D721Med (cell line): ENCODE data around the gene RAB38.

ENCODE experiments used
- DNase-seq: peaks from one replicate; pipeline ENCODE4 v3.0.0; 2011; ENCODE audit warnings: low spot score; ENCODE audit not compliant: insufficient read length
- FAIRE-seq: peaks from 2 replicates; lab custom pipeline; 2011; peaks lifted over from hg19 to GRCh38; lab: Jason Lieb, UNC
- CTCF ChIP-seq: IDR thresholded peaks from 2 replicates; pipeline ENCODE4 v1.5.1; 2012; ENCODE audit warnings: mild to moderate bottlenecking, control low read depth; ENCODE audit not compliant: insufficient read depth; ENCODE audit errors: missing control alignments

The RAB38 gene

DNA sequence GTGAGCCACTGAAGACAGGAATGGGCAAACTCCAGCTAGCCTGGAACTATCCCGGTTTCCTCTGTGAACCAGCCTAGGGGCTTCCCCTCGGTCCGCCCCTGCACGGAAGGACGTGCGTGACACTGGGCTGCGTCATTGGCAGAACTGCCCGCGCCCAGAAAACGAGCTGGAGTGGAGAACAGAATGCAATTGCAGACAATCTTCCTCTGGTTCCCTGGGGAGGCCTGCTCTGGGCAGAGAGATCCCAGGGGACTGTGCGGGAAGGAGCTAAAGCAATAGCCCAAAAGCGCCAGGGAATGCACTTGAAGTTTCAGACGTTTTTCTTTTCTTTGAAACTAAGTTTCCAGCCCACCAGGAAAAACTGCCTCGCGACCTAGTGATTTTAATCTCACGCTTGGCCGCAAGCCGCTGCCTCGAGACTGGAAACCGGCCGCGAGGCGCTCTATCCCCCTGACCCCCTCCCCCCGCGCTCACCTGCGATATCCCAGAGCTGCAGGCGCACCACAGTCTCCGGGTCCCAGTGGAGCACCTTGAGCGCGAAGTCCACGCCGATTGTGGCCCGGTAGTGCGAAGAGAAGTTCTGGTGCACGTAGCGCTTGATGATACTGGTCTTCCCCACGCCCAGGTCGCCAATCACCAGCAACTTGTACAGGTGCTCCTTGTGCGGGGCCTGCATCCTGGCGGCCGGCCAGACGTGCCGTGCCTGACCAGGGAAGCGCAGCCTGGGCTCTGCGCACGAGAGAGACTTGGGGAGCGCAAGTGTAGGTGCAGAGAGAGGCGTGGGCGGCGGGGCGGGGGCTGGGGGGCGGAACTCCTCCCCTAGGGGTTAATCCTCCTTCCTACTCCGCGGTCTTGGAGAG is at the start of gene RAB38:
Gene RAB38, minus strand, starts transcription at position 735 of the 860 bp plus-strand sequence. Its CDS starts 59 bp downstream, at position 676.
- FAIRE-seq, result no peak
- no peak for TF ChIP-seq CTCF
- DNase-seq, result no peak

GRCh38 chr11:88213406-88213805 is 38.2 kb upstream of the RAB38 start:
- FAIRE-seq (no peak), DNase-seq (no peak)
- TF ChIP-seq CTCF, result no peak

GRCh38 chr11:88212300-88212699 is 37.1 kb upstream of the RAB38 start:
- TF ChIP-seq CTCF, result no peak
- no peak for DNase-seq
- FAIRE-seq, result no peak

DNA sequence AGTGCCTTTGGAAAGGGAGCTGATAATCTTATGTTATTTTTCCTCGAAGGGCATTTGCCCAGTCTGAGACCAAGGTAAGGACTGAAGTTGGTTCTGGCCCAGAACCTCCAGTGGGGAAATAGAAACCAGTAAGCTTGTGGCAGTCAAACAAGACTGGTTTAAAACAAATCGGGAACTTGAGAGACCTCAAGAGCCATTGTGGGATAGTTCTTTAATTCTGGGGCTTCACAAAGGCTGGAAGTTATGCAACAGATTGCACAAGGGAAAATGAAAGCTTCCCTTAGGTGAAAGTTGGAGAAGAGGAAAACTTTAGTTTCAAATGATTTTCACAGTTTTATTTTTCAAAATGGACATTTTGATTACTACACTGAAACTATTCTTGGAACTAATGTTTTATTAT is 33.5 kb upstream of the RAB38 start:
- no peak for FAIRE-seq
- no peak for TF ChIP-seq CTCF
- DNase-seq, result no peak

DNA sequence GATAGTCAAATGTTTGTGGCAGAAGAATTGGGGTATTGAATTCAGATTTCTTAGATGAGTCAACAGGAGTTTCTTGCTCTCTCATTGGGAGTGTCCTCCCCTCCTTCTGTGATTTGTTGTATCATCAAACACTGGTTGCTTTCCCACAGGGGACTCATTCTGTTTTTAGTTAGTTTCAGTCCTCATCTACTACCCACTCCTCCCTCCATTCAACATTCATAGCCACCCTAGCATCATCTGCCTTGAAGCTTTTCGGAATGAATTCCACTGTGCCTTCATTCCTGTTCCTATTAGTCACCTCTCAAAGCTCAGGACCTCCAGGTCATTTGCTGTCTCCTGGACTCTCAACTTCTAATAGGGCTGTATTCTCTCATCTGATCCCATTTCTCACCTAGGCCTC is 31.5 kb upstream of the RAB38 start:
- no peak for FAIRE-seq
- DNase-seq, result no peak
- TF ChIP-seq CTCF, result no peak

- TF ChIP-seq CTCF, result no peak
- DNase-seq (no peak), FAIRE-seq (no peak)
Observed at GRCh38 chr11:88204353-88204752, 29.1 kb upstream of the RAB38 start.

DNA sequence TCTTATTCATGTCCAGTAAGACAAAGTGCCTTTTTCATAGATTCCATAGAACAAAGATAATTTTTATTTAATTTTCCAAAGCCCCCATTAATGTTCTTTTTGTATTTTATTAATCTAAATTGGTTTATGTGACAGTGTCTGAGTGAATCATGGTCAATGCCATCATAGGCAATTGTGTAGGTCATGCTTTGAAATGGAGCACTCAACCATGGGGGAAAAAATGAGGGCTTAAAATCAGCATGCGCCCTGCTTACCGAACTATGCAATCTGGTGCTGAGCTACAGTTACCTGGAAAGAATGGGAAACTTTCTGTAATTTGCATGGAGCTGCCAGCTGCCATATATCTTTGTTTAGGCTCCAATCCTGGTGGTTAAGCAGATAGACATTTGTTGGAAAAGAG is 28.4 kb upstream of the RAB38 start:
- DNase-seq (no peak), FAIRE-seq (no peak)
- TF ChIP-seq CTCF, result no peak
